Measurements from ENCODE around the gene EHMT1.

Gene EHMT1

DNA sequence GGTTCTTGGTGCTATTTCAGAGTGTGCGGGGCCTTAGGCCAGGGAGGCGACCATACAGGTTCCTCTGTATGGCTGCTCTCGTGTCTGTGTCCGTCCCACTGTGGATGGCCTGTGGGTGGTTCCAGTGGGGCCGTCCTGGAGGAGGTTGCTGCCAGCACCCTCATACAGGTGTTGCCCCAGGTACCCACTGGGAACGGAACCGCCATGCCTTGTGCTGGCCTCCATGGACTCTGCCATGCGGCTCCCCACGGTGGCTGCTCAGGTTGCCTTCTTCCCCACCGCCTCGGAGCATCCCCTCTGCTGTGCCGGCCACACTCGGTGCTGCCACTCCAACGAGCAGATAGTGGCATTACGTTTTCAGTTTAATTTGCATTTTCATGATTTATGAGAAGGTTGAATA lies 129.5 kb downstream of the EHMT1 start:
- DNase-seq: no peak

DNA sequence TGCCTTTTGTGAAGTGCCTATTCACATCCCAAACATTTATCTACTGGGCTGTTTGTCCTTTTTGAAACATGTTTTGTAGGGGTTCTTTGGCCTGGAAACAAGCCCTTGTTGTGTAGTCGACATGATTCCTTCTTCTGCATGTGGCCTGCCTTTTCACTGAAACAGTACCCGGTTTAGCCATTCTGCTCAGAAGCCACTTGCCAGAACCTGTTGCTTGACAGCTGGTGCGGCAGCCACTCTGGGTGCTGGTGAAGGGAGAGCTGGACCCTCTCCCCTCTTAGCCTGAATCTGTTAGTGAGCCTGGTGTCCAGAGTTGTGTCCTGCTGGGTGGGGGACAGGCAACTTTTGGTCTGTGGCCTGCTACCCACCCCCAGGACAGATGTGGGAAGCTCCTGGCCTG lies 129.9 kb downstream of the EHMT1 start:
- DNase-seq: no peak

DNA sequence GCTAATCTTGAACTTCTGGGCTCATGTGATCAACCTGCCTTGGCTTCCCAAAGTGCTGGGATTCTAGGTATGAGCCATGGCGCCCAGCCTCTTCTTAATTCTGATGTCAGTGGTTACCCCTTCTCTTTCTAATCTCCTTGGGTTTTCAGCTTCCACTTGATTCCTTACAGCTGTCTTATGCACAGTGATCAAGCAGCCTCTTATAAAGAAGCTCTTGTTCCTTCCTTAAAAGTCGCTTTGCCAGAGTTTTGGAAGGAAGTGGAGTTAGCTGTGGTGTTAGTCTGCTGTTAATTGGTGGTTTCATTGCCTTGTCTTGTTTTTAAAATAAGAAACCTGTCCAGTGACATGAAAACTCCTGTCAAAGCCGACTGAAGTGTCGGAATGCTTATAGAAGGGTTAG lies 130.7 kb downstream of the EHMT1 start:
- DNase-seq: no peak

DNA sequence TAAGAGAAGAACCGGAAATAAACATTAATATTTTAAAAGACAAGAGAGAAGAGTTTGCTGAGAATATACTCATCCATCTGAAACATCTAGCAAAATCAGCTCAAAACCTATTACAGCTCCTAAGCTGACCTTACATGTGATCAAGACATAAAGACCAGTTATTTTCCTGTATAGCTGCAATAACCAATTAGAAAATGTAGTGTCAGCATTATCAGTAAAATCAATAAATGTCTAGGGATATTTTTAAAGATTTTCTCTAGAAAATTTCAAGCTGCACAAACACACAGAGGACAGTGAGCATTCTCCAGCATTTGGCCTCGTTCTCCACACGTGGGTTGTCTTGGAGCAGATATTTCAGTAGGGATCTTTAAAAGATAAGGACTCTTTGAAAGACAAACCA lies 131.2 kb downstream of the EHMT1 start:
- no peak for DNase-seq

DNA sequence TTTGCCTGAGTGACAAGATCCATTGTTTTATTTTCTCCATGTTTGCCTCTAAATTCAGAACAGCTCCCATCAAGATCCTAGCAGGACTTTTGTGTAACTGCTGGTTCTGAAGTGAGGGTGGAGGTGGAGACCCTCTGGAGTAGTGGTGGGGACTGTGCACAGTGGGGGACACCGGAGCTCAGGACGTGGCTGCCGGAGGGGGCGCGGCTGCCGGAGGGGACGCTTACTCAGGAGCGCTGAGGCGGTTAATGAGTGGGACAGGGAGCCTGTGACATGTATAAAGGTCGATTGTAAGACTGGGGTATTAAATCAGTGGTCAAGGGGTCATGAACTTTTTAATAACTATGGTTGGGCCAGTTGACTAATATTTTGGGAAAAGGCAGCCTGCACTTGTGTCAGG lies 131.8 kb downstream of the EHMT1 start:
- DNase-seq: no peak

DNA sequence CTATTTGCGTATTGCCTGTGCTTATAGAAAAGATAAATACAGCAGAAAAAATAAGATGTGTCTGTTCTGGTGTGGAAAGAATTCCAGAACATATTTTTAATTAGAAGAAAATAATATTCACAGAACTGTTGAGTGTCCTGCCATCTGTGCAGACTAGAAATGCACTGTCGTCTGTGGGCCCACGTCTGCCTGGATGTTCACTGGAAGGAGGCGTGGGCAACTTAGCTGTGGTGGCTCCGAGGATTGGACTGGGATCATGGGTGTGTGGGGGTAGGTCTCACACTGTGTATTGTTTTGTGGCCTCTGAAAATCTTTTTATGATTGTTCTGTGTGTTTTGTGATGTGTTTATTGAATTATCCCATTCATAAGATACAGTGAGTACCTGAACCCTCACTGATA lies 132.8 kb downstream of the EHMT1 start:
- DNase-seq: no peak

DNA sequence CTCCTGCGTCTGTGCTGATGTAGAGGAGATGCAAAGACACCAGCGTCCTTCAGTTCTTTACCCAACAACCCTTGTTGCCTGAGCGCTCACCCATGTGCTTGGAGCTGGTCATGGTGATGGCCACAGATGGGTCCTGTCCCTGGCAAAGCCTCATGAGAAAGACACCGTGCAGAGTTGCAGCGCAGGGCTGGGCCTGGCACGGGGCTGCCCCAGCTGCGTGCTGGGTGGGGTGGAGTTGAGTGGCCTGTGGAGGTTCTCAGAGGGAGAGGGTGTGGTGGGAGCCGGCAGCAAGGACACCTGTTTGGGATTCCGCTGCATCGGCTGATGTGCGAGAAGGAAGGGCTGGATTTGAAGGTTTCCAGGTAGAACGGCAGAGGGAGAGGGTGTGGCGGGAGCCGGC lies 133.6 kb downstream of the EHMT1 start:
- DNase-seq: no peak

DNA sequence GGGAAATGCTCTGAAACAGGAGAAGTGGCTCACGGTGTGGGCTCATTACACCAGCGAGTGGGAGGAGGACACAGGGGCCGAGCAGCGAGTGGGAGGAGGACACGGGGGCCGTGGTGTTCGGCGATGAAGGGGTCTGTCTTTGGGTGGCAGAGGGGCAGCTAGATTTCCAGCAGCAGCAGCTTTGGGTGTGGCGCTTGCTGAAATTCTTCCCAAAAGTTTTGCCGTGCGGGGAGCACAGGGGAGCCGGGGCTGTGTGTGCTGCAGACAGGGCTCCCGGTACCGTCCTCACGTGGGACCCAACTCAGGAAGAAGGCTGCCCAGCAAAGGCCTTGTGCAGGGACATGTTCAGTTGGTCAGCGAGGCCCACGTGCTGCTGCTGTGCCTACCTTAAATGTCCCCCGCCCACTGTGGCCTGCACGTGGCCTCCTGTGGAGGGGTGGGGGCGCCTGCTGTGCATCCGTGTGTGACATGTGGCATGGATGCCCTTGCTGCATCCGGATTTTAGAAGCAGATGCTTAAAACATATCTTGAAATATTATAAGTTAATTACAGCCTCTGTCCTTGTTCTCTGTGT lies 134.5 kb downstream of the EHMT1 start:
- DNase-seq: no peak

DNA sequence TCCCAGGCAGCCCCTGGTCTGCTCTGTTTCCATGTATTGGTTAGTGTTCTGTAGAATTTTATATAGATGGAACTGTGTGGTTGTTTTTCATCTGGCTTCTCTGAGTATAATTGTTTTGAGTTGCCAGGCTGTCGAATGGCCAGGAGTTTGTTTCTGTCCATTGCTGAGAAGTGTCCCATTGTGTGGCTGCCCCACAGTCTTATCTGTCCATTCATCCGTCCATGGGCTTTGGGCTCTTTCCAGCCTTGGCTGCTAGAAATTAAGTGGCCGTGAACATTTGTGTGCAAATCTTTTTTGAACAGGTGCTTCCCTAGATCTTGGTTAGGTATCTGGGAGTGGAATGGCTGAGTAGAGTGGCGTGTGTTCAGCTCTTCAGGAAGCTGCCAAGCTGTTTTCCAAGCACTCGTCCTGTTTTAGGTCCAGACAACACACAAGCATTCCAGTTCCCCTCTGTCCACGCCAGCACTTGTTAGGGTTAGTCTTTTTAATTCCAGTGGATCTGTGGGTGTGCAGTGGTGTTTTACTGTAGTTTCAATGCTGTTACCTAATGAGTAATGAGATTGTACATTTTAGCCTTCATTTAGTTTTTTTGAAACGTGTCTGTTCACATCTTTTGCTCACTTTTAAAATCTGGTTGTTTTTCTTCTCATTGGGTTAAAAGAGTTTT lies 136.6 kb downstream of the EHMT1 start:
- no peak for DNase-seq

DNA sequence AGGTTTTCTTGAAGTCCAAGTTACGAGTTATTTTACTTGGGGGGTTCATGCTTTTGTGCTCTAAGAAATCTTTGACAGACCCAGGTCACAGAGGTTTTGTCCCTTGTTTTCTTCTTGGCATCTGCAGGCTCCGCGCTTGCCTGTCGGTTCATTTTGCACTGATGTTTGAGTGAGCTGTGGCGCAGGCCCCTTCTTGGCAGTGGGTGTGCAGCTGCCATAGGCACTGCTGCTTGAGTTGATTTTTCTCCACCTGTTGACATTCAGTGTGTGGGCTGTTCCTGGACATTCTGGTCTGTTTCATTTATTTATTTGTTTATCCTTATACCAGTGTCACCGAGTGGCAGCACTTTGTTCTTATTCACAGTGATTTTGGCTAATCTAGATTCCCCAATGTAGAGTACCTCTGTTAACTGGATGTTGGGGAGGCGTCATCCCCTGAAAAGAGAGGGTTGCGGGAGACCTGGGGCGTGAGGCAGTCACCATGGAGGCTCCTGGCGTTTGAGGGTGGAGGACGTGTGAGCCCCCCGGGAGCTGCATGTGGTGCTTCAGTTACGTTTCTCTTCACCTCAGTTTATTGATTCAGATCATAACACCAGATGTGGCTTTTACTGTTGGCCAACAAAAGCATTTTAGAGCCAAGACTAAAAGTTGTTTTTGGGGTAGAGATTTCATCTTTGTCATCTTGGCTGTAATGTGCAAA lies 137.4 kb downstream of the EHMT1 start:
- no peak for DNase-seq

DNA sequence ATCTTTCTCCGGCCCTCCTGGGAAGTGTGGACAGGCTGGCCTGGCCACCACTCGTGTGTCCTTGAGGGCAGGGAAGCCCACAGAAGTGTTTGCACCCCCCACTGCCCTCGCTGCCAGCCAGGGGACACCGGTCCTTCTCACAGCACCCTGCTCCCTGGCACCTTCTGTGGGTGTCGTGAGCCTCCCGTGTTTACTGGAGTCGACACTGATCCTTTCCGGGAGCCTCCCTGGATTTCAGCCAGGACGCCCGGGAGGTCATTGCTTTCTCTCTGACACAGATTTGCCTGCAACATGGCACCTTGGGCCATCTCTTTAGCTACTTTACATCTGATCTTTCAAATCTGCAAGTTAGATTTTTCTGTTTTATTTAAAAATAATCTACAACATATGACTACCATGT lies 138.3 kb downstream of the EHMT1 start:
- DNase-seq: no peak

DNA sequence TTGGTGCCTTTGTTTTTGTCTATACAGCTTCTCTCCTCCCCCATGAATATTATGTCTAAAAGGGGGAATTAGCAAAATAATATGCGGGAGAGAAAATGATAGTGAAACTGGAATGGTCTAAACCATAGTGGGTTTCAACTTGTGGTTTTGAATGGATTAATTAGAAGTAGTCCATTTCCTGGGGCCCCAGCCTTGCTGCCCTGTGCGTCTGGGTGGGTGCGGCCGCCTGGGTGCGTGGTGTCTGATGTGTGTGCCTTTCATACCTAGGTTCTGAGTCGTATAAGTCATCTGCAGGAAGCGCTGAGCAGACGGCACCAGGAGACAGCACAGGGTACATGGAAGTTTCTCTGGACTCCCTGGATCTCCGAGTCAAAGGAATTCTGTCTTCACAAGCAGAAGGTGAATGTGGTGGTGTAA lies 138.8 kb downstream of the EHMT1 start:
- DNase-seq: no peak

DNA sequence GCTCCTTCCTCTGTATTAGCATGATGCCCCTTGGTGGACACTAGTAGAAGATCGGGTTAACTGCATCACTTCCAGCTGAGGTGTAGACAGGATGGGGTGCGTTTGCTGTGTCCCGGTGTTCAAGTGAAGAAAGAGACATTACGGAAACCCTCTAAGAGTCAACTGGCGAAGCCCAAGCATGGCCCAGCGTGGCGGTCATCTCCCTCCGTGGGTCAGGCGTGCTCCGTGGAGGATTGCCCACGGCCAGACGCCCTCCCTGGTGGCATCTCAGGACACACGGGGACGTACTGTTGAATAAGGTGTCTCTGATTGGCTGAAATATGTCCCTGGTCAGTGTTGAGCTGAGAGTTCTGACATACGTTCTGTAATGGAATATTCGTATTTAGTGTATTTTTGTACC lies 139.3 kb downstream of the EHMT1 start:
- DNase-seq: no peak

DNA sequence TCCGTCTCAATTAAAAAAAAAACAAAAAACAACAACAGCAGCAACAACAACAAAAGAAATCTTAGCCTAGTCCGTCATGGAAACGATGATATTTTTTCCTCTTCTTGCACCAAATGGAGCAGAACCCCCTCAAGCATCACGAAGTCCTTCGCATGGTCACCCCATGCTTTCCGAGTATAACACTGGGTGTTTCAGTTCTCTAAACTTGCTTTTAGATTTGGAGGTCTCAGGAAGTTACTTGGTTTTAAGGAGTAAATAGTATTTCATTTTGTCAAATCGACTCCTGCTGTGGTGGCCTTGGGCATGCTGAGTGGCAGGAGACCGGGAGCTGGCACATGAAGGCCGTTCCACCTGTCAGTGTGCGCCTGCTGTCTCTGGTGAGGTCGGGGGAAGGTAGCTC lies 140.3 kb downstream of the EHMT1 start:
- no peak for DNase-seq

DNA sequence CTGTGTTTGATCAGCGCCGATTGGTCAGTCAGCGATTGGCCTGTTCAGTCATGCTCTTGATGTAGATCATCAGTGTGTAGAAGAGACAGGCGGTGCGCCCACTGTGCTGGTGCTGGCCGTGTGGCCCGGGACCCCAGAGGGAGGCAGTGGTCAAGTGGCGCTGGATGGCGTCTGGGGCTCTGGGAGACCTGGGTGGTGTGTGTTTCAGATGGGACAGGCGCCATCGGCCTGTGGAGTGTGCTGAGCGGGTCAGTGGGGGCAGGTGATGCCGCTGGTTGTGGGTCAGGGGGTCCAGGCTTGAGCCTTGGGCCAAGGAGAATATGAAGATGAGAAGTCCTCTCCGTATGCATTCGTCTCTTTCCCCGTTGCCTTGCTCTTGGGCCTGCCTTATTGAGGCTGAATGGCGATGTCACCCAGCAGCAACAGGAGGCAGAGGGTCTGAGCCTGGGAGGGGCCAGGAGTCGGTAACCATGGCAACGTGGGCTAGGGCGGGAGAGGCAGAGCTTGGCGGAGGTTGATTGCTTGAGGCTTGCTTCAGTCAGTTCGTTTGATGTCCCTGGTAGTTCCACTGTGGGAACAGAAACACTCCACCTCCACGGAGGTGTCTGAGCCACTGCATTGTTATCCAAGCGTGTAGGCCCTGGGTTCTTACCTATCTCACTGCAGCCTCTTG lies 141.0 kb downstream of the EHMT1 start:
- DNase-seq: no peak

DNA sequence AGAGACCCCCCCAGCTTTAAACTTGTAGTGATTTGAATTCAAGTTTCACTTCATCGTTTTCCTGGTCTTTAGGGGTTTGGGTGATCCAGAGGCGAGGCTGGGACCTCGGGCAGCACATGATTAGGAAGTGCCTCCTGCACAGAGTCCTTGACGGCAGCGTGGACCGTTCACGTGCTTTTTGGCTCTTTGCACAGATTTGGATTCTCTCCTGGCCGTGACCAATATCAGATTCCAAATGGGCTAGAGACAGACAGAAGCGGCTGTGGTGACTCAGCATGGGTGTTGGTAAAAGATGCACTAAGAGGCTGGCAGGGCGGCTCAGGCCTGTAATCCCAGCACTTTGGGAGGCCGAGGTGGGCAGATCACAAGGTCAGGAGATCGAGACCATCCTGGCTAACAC lies 141.6 kb downstream of the EHMT1 start:
- DNase-seq: no peak

DNA sequence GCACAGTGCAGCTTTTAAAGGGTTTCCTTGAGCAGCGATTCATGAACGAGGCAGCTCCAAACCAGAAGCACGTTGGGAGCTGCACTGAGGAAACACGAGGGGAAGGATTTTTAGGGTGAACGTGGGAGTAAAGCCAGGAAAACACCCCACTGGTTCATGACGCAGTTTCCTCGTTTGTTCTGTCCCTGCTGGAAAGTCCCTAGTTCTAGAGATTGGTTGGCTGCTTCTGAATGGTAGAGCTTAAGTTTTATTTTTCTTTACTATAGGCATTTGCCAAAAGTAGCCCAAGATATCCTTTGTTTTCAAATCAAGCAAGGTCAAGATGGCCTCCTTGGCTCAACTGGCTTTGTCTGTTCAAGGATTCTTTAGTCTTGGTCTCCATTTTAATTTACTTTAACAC lies 142.2 kb downstream of the EHMT1 start:
- no peak for DNase-seq

DNA sequence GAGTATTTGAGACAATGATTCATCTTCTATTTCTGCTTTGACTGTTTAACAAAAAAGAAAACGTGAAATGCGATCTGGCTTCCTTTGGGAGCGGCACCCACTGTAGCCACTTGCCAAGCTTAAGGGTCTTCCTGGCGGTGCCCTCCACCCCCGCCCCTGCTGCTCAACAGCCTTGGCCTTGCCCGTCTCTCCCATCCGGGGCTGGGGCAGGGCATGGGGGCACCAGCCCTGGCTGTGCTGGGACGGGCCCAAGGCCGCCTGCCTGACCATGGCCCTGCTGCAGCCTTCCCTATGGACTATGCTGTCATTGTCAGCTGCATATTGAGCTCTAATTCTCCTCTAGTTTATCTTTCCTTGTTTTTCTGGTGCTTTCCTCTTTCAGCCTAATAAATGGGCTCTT lies 143.0 kb downstream of the EHMT1 start:
- no peak for DNase-seq

DNA sequence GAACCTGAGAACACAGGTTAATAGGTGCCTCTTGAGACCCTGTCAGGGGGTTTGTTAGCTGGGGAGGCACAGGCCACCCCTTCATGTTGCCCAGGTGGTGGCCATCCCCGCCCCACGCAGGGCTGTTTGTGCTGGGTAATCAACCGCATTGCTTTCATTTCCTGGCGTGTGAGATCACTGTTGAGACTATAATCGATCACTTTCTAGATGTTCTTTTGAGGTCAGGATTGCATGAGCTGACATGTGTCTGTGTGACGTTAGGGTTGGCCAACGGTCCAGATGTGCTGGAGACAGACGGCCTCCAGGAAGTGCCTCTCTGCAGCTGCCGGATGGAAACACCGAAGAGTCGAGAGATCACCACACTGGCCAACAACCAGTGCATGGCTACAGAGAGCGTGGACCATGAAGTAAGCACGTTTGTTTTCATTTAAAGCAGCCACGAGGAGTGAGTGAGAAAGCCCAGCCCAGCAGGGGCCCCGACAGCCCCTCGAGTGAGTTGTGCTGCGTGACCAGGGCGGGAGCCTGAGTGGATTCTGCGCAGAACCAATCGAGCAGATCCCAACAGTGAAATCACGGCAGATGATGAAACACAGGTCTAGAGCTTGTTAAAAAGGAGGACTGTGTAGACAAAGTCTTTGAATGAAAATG lies 143.7 kb downstream of the EHMT1 start:
- no peak for DNase-seq

DNA sequence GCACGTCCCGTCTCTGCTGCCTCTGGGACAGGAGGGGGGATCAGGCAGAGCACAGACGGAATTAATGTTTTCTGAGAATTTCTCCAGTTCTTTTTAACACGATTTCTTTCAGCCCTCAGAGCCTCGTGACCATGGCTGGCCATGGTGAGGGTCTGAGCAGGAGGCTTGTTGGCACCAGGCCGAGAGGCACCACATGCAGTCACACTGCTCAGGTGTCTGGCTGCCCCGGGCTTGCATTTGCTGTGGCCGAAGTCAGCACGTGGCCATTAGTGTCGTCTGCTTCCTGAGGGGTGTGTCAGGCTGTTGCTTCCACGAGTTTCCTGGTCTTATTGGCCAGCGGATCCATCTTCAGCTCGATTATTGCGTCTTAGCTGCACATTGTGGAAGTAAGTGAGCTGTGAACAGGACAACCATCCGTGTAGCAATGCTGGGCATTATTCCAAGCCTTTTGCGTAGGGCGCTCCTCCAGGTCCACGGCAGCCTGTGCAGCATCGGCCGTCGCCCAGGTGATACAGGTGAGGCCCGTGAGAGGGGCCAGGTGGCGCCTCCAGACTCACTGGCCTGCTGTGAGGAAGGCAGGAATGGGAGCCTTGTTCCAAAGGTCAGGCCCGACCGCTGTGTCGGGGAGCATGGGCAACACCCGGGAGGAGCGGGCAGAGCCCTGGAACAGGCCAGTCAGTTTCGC lies 144.6 kb downstream of the EHMT1 start:
- DNase-seq: no peak

DNA sequence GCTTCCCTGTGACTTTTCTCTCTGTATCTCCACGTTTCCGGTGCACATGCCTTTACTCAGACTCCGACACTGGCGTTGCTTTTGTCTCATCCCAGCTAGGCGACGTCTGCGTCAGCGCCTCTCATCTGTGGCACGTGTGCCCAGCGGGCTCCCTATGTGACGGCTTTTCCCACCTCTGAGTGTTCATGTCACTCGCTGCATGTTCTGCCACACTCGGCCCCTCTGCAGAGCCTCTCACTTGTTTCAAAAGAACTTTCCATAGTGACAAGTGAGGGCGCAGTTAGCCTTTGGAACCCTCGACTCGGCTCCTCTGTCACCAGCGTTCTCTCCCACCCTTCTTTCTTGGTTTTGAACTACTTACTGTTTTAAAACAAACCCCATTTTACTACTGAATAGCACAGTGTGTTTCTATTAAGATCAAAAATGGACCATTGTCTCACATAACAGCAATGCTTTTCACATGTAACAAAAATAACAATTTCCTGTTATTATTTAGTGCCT lies 145.4 kb downstream of the EHMT1 start:
- no peak for DNase-seq

DNA sequence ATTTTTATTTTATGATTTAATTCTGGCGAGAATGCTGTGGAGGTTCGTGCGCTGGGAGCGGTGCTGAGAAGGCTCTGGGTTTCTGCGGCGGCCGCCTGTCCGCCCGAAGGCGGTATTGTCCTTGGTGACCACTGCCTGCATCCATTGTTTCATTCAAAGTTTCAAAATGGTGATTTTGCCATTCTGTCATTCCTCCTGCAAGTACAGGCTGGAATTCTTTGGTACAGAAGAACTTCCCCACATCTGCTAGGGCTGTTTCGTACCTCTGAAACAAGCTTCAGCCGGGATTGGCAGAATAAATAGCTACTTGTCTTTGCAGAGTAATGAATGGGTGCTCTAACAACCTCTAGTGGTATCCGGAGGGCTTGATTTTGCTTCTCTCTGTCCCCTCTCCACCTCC lies 146.2 kb downstream of the EHMT1 start:
- no peak for DNase-seq

DNA sequence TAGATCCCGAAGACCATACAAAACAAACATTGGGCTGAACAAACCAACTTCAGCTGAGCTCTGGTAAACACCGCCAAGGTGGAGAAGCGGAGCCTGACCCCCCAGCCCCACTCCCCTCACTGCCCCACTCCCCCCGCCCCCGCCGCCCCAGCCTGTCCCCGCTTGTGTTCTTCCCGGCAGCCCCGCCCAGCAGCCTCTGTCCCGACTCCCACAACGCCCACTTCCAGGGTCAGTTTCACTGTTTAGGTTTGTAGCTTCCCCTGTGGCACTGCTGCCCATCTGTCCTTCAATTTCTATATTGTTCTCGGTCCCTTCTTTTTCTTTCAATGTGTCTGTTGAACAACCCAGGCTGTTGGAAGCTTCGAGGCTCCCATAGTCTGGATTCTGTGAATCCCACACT lies 146.7 kb downstream of the EHMT1 start:
- DNase-seq: no peak
